Tibial nerve (tissue), 4 donors: ENCODE data around the gene ATXN3L.

Source experiments
- EP300 ChIP-seq, 2 donors: sonication (generic); formaldehyde crosslinking; IDR thresholded peaks; one replicate each; pipeline ENCODE4 v1.6.1; 2017; ENCODE audit warnings: antibody characterized with exemption in 2 of 2, mild to moderate bottlenecking in 1 of 2
- POLR2A ChIP-seq, 2 donors: fragments of 450-650 bp; IDR thresholded peaks; one replicate each; pipeline ENCODE4 v1.6.1; 2017; ENCODE audit warnings: antibody characterized with exemption in 2 of 2, mild to moderate bottlenecking in 2 of 2, moderate library complexity in 2 of 2
- TF ChIP-seq, protein P1 (sequence below), 5 experiments: fragments of 200-600 bp in 3 of 5; fragments of 450-650 bp in 2 of 5; sonication (generic) in 3 of 5; IDR thresholded peaks; one replicate each; pipeline ENCODE4 v1.5.1; 2016 to 2019; ENCODE audit warnings: antibody characterized with exemption in 5 of 5, mild to moderate bottlenecking in 3 of 5, moderate library complexity in 2 of 5

DNA sequence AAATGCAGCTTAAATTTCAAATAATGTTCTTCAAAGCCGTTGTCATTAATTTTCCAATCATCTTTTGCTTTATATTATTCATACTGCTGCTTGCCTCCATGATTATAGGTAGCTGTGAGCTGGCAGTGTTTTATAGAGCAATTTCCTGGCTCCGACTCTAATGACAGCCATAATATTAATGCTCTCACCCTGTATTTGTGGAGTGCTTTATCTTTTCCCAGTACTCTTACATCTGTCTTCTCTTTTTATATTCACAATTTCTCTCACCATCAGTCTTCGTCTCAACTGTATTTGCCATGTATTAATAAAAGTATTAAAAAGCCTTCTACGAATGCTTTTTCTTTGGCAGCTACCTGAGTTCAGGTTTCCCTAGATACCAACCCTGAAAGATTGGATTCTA, 21.0 kb downstream of the ATXN3L start:
- TF ChIP-seq, protein P1, sequence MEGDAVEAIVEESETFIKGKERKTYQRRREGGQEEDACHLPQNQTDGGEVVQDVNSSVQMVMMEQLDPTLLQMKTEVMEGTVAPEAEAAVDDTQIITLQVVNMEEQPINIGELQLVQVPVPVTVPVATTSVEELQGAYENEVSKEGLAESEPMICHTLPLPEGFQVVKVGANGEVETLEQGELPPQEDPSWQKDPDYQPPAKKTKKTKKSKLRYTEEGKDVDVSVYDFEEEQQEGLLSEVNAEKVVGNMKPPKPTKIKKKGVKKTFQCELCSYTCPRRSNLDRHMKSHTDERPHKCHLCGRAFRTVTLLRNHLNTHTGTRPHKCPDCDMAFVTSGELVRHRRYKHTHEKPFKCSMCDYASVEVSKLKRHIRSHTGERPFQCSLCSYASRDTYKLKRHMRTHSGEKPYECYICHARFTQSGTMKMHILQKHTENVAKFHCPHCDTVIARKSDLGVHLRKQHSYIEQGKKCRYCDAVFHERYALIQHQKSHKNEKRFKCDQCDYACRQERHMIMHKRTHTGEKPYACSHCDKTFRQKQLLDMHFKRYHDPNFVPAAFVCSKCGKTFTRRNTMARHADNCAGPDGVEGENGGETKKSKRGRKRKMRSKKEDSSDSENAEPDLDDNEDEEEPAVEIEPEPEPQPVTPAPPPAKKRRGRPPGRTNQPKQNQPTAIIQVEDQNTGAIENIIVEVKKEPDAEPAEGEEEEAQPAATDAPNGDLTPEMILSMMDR (IDR thresholded peaks at IDR 0.05): no peak
- TF ChIP-seq POLR2A (IDR thresholded peaks at IDR 0.05): no peak
- no peak for TF ChIP-seq EP300 (IDR thresholded peaks at IDR 0.05)
